Fibroblast of lung (primary cell): ENCODE measurements around the gene ARL15. TPM values are rescaled to one million over a fixed set of nuclear protein-coding genes. Genes with fewer than 3 reads are reported as not detected.

ENCODE experiments used
- DNase-seq, 2 donors: peaks; one replicate each; pipeline versions ENCODE4 v3.0.0 to v3.0.0-alpha.2; 2010; ENCODE audit warnings: low read depth in 2 of 2
- H2AFZ ChIP-seq: 2 replicates; pipeline ENCODE4 v1.5.1; 2012; ENCODE audit warnings: low read length, control low read depth, inconsistent platforms
- H3K27ac ChIP-seq: 2 replicates; pipeline ENCODE4 v1.5.1; 2011; ENCODE audit warnings: low read length, control low read depth; ENCODE audit not compliant: insufficient read depth
- H3K27me3 ChIP-seq: 2 replicates; pipeline ENCODE4 v1.5.1; 2011; ENCODE audit warnings: mild to moderate bottlenecking, low read length; ENCODE audit not compliant: control insufficient read depth, insufficient read depth
- H3K36me3 ChIP-seq: 2 replicates; pipeline ENCODE4 v1.5.1; 2011; ENCODE audit warnings: low read length; ENCODE audit not compliant: control insufficient read depth, insufficient read depth
- H3K4me1 ChIP-seq: 2 replicates; pipeline ENCODE4 v1.5.1; 2011; ENCODE audit warnings: low read length; ENCODE audit not compliant: control insufficient read depth, insufficient read depth; ENCODE audit errors: extremely low read depth
- H3K4me2 ChIP-seq: 2 replicates; pipeline ENCODE4 v1.5.1; 2011; ENCODE audit warnings: low read length, control low read depth; ENCODE audit not compliant: insufficient read depth; ENCODE audit errors: extremely low read depth
- H3K4me3 ChIP-seq, 4 experiments: fragments of 200-600 bp in 1 of 4; sonication (generic) in 1 of 4; replicated peaks in 1 of 4; 2 replicates each; pipeline ENCODE4 v1.5.1; 2011 to 2016; ENCODE audit warnings: low read length in 4 of 4, low read depth in 3 of 4, mild to moderate bottlenecking in 3 of 4, control low read depth in 2 of 4, inconsistent platforms in 1 of 4, mixed read lengths in 1 of 4; ENCODE audit not compliant: insufficient read depth in 1 of 4; ENCODE audit errors: control extremely low read depth in 1 of 4
- H3K79me2 ChIP-seq: 2 replicates; pipeline ENCODE4 v1.5.1; 2012; ENCODE audit warnings: mild to moderate bottlenecking, low read length, inconsistent platforms; ENCODE audit not compliant: control insufficient read depth, insufficient read depth
- H3K9ac ChIP-seq: 2 replicates; pipeline ENCODE4 v1.5.1; 2011; ENCODE audit warnings: mild to moderate bottlenecking, low read length, control low read depth; ENCODE audit not compliant: insufficient read depth
- H3K9me3 ChIP-seq: 2 replicates; pipeline ENCODE4 v1.5.1; 2012; ENCODE audit warnings: low read depth, low read length; ENCODE audit not compliant: control insufficient read depth, insufficient read depth
- H4K20me1 ChIP-seq: 2 replicates; pipeline ENCODE4 v1.5.1; 2011; ENCODE audit warnings: low read length; ENCODE audit not compliant: control insufficient read depth, insufficient read depth; ENCODE audit errors: extremely low read depth
- EZH2 ChIP-seq: IDR thresholded peaks from 2 replicates; pipeline ENCODE4 v1.5.1; 2012; ENCODE audit warnings: low read length, control low read depth, mild to moderate bottlenecking; ENCODE audit errors: missing control alignments
- polyA plus RNA-seq, 2 donors: library from polyadenylated mRNA; depleted of rRNA in 1 of 2; stranded (reverse) in 1 of 2; unstranded in 1 of 2; fragments of >200 nt; gene quantifications; 2 replicates each; pipeline ENCODE4 v1.2.1, GENCODE V29; 2011 to 2012; ENCODE audit warnings: missing spikeins in 1 of 2
- total RNA-seq: library from RNA; depleted of rRNA; stranded (reverse); fragments of >200 nt; gene quantifications from 2 replicates; pipeline ENCODE4 v1.2.1, GENCODE V29; 2014
- TF ChIP-seq, protein P1 (sequence below), 2 donors: IDR thresholded peaks in 1 of 2; conservative IDR thresholded peaks in 1 of 2; 1 replicate in 1 of 2; 2 replicates in 1 of 2; pipeline ENCODE4 v1.5.1; 2011 to 2012; ENCODE audit warnings: low read length in 2 of 2, control low read depth in 1 of 2, inconsistent platforms in 1 of 2, low read depth in 1 of 2, mild to moderate bottlenecking in 1 of 2

ARL15 gene
- total and polyA plus RNA-seq, 2 donors (not counting 1 experiment from before 2014, with no cell fraction given) = 20.6 to 28.7 TPM

- no peaks in the 10 kb centered on the region for H3K27me3 ChIP-seq
- no peaks in the 10 kb centered on the region for H3K9me3 ChIP-seq
- H3K4me2 ChIP-seq = no peak overlapping the region
- H3K4me1 ChIP-seq = no peaks in the 10 kb centered on the region
- H2AFZ ChIP-seq = no peak overlapping the region
- H3K36me3 ChIP-seq = no peaks in the 10 kb centered on the region
- H3K79me2 ChIP-seq = no peaks in the 10 kb centered on the region
- no peak overlapping the region for H3K9ac ChIP-seq
- no peak for TF ChIP-seq EZH2
- TF ChIP-seq, protein P1, sequence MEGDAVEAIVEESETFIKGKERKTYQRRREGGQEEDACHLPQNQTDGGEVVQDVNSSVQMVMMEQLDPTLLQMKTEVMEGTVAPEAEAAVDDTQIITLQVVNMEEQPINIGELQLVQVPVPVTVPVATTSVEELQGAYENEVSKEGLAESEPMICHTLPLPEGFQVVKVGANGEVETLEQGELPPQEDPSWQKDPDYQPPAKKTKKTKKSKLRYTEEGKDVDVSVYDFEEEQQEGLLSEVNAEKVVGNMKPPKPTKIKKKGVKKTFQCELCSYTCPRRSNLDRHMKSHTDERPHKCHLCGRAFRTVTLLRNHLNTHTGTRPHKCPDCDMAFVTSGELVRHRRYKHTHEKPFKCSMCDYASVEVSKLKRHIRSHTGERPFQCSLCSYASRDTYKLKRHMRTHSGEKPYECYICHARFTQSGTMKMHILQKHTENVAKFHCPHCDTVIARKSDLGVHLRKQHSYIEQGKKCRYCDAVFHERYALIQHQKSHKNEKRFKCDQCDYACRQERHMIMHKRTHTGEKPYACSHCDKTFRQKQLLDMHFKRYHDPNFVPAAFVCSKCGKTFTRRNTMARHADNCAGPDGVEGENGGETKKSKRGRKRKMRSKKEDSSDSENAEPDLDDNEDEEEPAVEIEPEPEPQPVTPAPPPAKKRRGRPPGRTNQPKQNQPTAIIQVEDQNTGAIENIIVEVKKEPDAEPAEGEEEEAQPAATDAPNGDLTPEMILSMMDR (conservative IDR thresholded peaks at IDR 0.05 in 1 of 2, IDR thresholded peaks at IDR 0.05 in 1 of 2; ENCODE audit: low read depth in 1 of 2, low read length in 2 of 2) = no peak
- H4K20me1 ChIP-seq = no peaks in the 10 kb centered on the region
- H3K27ac ChIP-seq = no peak overlapping the region
- H3K4me3 ChIP-seq = no peak overlapping the region
- no peak for DNase-seq
Measured at GRCh38 chr5:53956632-53957031, 353.7 kb downstream of the ARL15 start.

DNA sequence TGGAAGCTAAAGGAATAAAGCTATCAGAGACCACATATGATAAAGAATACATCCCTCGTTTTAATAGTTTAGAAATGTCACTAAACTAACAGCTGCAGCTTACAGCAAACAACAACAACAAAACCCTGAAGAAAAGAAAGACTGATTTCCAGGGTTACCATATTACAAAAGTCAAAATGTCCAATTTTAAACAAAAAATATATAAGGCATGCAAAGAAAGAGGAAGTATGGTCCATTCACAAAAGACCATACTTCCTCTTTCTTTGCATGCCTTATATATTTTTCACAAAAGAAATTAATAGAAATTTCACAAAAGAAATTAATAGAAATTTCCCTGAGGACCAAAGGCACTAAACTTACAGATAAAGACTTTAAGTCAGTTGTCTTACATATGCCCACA lies 354.2 kb downstream of the ARL15 start:
- no peak overlapping the region for H3K4me2 ChIP-seq
- no peaks in the 10 kb centered on the region for H4K20me1 ChIP-seq
- H3K36me3 ChIP-seq = no peaks in the 10 kb centered on the region
- no peaks in the 10 kb centered on the region for H3K79me2 ChIP-seq
- no peaks in the 10 kb centered on the region for H3K9me3 ChIP-seq
- no peaks in the 10 kb centered on the region for H3K4me1 ChIP-seq
- H2AFZ ChIP-seq = no peak overlapping the region
- DNase-seq = no peak
- H3K4me3 ChIP-seq = no peak overlapping the region
- TF ChIP-seq EZH2 = no peak
- TF ChIP-seq, protein P1 (conservative IDR thresholded peaks at IDR 0.05 in 1 of 2, IDR thresholded peaks at IDR 0.05 in 1 of 2; ENCODE audit: low read depth in 1 of 2, low read length in 2 of 2) = no peak
- no peak overlapping the region for H3K9ac ChIP-seq
- no peak overlapping the region for H3K27ac ChIP-seq
- no peaks in the 10 kb centered on the region for H3K27me3 ChIP-seq

GRCh38 chr5:53950621-53951020 lies 359.8 kb downstream of the ARL15 start:
- Histone ChIP-seq H3K4me2 (no peak overlapping the region), H3K27me3 (no peaks in the 10 kb centered on the region), H3K4me3 (no peak overlapping the region), H3K9me3 (no peaks in the 10 kb centered on the region), H3K79me2 (no peaks in the 10 kb centered on the region), H3K36me3 (no peaks in the 10 kb centered on the region), H4K20me1 (no peaks in the 10 kb centered on the region), H3K4me1 (no peaks in the 10 kb centered on the region), H3K9ac (no peak overlapping the region), H2AFZ (no peak overlapping the region), H3K27ac (no peak overlapping the region)
- DNase-seq = no peak
- TF ChIP-seq, protein P1 (conservative IDR thresholded peaks at IDR 0.05 in 1 of 2, IDR thresholded peaks at IDR 0.05 in 1 of 2; ENCODE audit: low read depth in 1 of 2, low read length in 2 of 2) = no peak
- TF ChIP-seq EZH2 = no peak
